GM23248 (cell line): ENCODE measurements around the gene MEGF6. TPM values are rescaled to one million over a fixed set of nuclear protein-coding genes. Genes with fewer than 3 reads are reported as not detected.

ENCODE experiments used
- DNase-seq: peaks from one replicate; pipeline ENCODE4 v3.0.0-alpha.2; 2015
- H2AFZ ChIP-seq: fragments of 200-600 bp; sonication (generic); 2 replicates; pipeline ENCODE4 v1.6.1; 2016; ENCODE audit warnings: antibody characterized with exemption
- H3F3A ChIP-seq: fragments of 200-600 bp; sonication (generic); 2 replicates; pipeline ENCODE4 v1.6.1; 2016; ENCODE audit warnings: mild to moderate bottlenecking, antibody characterized with exemption, mixed run types; ENCODE audit not compliant: insufficient read depth
- H3K27ac ChIP-seq: fragments of 200-600 bp; sonication (generic); 2 replicates; pipeline ENCODE4 v1.5.1; 2016; ENCODE audit warnings: mild to moderate bottlenecking
- H3K27me3 ChIP-seq: fragments of 200-600 bp; sonication (generic); replicated peaks from 2 replicates; pipeline ENCODE4 v1.6.1; 2016; ENCODE audit warnings: mild to moderate bottlenecking; ENCODE audit not compliant: insufficient read depth
- H3K36me3 ChIP-seq: fragments of 200-600 bp; sonication (generic); 2 replicates; pipeline ENCODE4 v1.6.1; 2016; ENCODE audit warnings: low read depth, mild to moderate bottlenecking
- H3K4me1 ChIP-seq: fragments of 200-600 bp; sonication (generic); 2 replicates; pipeline ENCODE4 v1.6.1; 2016; ENCODE audit warnings: mild to moderate bottlenecking; ENCODE audit not compliant: insufficient read depth
- H3K4me2 ChIP-seq: fragments of 200-600 bp; sonication (generic); one replicate; pipeline ENCODE4 v1.6.1; 2016; ENCODE audit warnings: mild to moderate bottlenecking; ENCODE audit not compliant: unreplicated experiment
- H3K4me3 ChIP-seq: fragments of 200-600 bp; sonication (generic); 2 replicates; pipeline ENCODE4 v1.5.1; 2016; ENCODE audit warnings: mild to moderate bottlenecking
- H3K79me2 ChIP-seq: fragments of 200-600 bp; sonication (generic); 2 replicates; pipeline ENCODE4 v1.6.1; 2016; ENCODE audit warnings: mild to moderate bottlenecking; ENCODE audit not compliant: insufficient read depth
- H3K9ac ChIP-seq: fragments of 200-600 bp; sonication (generic); 2 replicates; pipeline ENCODE4 v1.6.1; 2016; ENCODE audit warnings: mild to moderate bottlenecking
- H3K9me2 ChIP-seq: fragments of 200-600 bp; sonication (generic); 2 replicates; pipeline ENCODE4 v1.6.1; 2016; ENCODE audit warnings: mixed run types, mild to moderate bottlenecking, moderate library complexity; ENCODE audit not compliant: insufficient read depth
- H3K9me3 ChIP-seq: fragments of 200-600 bp; sonication (generic); one replicate; pipeline ENCODE4 v1.6.1; 2017; ENCODE audit warnings: low read depth
- H4K20me1 ChIP-seq: fragments of 200-600 bp; sonication (generic); 2 replicates; pipeline ENCODE4 v1.6.0; 2016; ENCODE audit not compliant: insufficient read depth
- EZH2 ChIP-seq: fragments of 200-600 bp; sonication (generic); IDR thresholded peaks from 2 replicates; pipeline ENCODE4 v1.6.1; 2018; ENCODE audit warnings: antibody characterized with exemption, mild to moderate bottlenecking; ENCODE audit not compliant: insufficient read depth, poor library complexity, severe bottlenecking
- EZH2phosphoT487 ChIP-seq: fragments of 200-600 bp; sonication (generic); IDR thresholded peaks from 2 replicates; pipeline ENCODE4 v1.6.1; 2018; ENCODE audit warnings: antibody characterized with exemption, moderate library complexity, mild to moderate bottlenecking, low read depth; ENCODE audit not compliant: insufficient read depth
- WGBS, 2 experiments: methylation state at CpG; one replicate each; pipeline ENCODE4 v1.1.6; 2015 to 2017; ENCODE audit warnings: low lambda C conversion rate in 2 of 2, low coverage in 1 of 2; ENCODE audit errors: missing lambda C conversion rate in 2 of 2; 5-methylcytosine and 5-hydroxymethylcytosine counted together
- in situ Hi-C: fragments of 300-500 bp; cut with MboI; formaldehyde crosslinking; loops from 2 replicates; pipeline ENCODE4 v1.15.0; 2020
- polyA plus RNA-seq: library from polyadenylated mRNA; unstranded; fragments of >200 nt; fragmentation: Nextera tagmentation; extraction: Ambion mirVana; gene quantifications from 2 replicates; pipeline ENCODE4 v1.2.1, GENCODE V29; 2016
- total RNA-seq: library from RNA; depleted of rRNA; stranded (reverse); fragments of >200 nt; shearing (Covaris generic); gene quantifications from 2 replicates; pipeline ENCODE4 v1.2.3, GENCODE V29; 2014

Gene MEGF6
- total and polyA plus RNA-seq, 2 experiments from 2014 or later = 37.9 to 108 TPM

DNA sequence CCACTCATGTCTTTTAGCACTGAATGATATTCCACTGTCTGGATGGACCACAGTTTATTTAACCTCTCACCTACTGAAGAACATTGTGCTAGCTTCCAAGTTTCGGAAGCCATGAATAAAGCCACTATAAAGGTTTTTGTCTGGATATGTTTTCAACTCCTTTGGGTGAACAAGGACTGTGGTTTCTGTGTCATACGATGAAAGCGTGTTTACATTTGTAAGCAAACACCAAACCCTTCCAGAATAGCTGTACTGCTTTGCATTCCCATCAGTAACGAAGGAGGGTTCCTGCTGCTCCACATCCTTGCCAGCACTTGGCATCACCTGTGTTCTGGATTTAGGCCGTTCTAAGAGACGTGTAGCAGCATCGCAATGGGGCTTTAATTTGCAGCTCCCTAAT, 167.5 kb downstream of the MEGF6 start:
- no peak overlapping the region for H3K4me2 ChIP-seq
- TF ChIP-seq EZH2 (no peak), EZH2phosphoT487 (no peak)
- H3K4me1 ChIP-seq = no peaks in the 10 kb centered on the region
- H4K20me1 ChIP-seq = no peaks in the 10 kb centered on the region
- no peak overlapping the region for H3K9ac ChIP-seq
- H3K9me2 ChIP-seq = no peaks in the 10 kb centered on the region
- no peak for DNase-seq
- 48 to 53% methylated on average over 7 of the region's 7 CpGs for WGBS, 2 experiments
- H3K9me3 ChIP-seq = no peaks in the 10 kb centered on the region
- no peak overlapping the region for H3K4me3 ChIP-seq
- H3K36me3 ChIP-seq = no peaks in the 10 kb centered on the region
- peaks cover 36% of the 10 kb centered on the region for H3K27me3 ChIP-seq
- in situ Hi-C loops = no loop called here
- no peaks in the 10 kb centered on the region for H3K79me2 ChIP-seq
- H3F3A ChIP-seq = no peaks in the 10 kb centered on the region
- no peak overlapping the region for H2AFZ ChIP-seq
- no peak overlapping the region for H3K27ac ChIP-seq

DNA sequence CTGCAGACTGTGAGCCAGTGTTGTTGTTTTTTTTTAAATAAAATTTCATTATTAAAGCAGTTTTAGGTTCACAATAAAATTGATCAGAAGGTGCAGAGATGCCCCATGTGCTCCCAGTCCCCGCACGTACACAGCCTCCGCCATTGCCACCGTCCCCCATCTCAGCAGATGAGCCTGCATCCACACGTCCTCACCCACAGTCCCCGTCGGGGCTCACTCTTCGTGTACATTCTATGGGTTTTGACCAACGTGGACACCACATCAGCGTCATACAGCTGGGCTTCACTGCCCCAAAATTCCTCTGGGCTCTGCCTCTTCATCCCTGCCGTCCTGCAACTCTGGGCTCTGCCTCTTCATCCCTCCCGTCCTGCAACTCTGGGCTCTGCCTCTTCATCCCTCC, 168.4 kb downstream of the MEGF6 start:
- WGBS, 2 experiments = 53 to 59% methylated on average over 10 to 12 of the region's 12 CpGs
- no peaks in the 10 kb centered on the region for H4K20me1 ChIP-seq
- H3K27me3 ChIP-seq = peaks cover 30% of the 10 kb centered on the region
- no peak overlapping the region for H3K27ac ChIP-seq
- DNase-seq = no peak
- TF ChIP-seq EZH2 = no peak
- no peak for TF ChIP-seq EZH2phosphoT487
- H3K9me3 ChIP-seq = no peaks in the 10 kb centered on the region
- H3K9me2 ChIP-seq = no peaks in the 10 kb centered on the region
- no peaks in the 10 kb centered on the region for H3K36me3 ChIP-seq
- in situ Hi-C loops = no loop called here
- no peak overlapping the region for H3K4me2 ChIP-seq
- H3K9ac ChIP-seq = no peak overlapping the region
- no peaks in the 10 kb centered on the region for H3K79me2 ChIP-seq
- H3K4me1 ChIP-seq = no peaks in the 10 kb centered on the region
- H3F3A ChIP-seq = no peaks in the 10 kb centered on the region
- H2AFZ ChIP-seq = no peak overlapping the region
- H3K4me3 ChIP-seq = no peak overlapping the region

DNA sequence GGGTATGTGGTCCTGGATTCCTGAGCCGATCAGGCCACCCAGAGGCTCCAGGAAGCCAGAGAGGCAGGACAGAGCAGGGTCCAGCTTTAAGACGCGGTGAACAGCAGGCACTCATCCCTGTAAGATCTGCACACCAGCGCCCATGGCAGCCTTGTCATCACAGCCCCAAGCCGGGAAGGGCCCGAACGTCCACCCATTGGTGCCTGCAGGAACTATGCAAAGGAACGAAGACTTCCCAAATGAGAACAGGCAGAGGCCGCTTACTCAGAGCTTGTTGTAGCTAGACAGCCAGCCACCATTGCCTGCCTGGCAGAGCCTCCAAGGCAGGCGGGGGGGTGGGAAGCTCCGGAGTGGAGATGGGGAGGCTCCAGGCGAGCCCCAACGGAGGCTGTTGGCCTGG, 169.0 kb downstream of the MEGF6 start:
- WGBS, 2 experiments = 47 to 48% methylated on average over 13 of the region's 13 CpGs
- H4K20me1 ChIP-seq = no peaks in the 10 kb centered on the region

GRCh38 chr1:3441880-3442279, 169.4 kb downstream of the MEGF6 start:
- Histone ChIP-seq H3K79me2 (no peaks in the 10 kb centered on the region), H3K4me2 (no peak overlapping the region), H3K27ac (no peak overlapping the region), H3K36me3 (no peaks in the 10 kb centered on the region), H3K4me1 (no peaks in the 10 kb centered on the region), H3K9me2 (no peaks in the 10 kb centered on the region), H4K20me1 (no peaks in the 10 kb centered on the region), H2AFZ (no peak overlapping the region), H3K9ac (no peak overlapping the region), H3K9me3 (no peaks in the 10 kb centered on the region), H3K4me3 (no peak overlapping the region), H3F3A (no peaks in the 10 kb centered on the region), H3K27me3 (peaks cover 30% of the 10 kb centered on the region)
- 29 to 43% methylated on average over 8 of the region's 8 CpGs for WGBS, 2 experiments
- DNase-seq = no peak
- TF ChIP-seq EZH2phosphoT487 (no peak), EZH2 (no peak)
- in situ Hi-C loops = no loop called here

More for the DNA sequence above, 169.0 kb downstream of the MEGF6 start:
- Histone ChIP-seq H3K9me3 (no peaks in the 10 kb centered on the region), H3K27ac (no peak overlapping the region), H3K9ac (no peak overlapping the region), H3K27me3 (peaks cover 30% of the 10 kb centered on the region), H3K4me3 (no peak overlapping the region), H3K36me3 (no peaks in the 10 kb centered on the region), H3K4me1 (no peaks in the 10 kb centered on the region), H3K4me2 (no peak overlapping the region), H3K79me2 (no peaks in the 10 kb centered on the region), H2AFZ (no peak overlapping the region), H3F3A (no peaks in the 10 kb centered on the region), H3K9me2 (no peaks in the 10 kb centered on the region)
- in situ Hi-C loops = no loop called here
- DNase-seq = no peak
- TF ChIP-seq EZH2 (no peak), EZH2phosphoT487 (no peak)

- Histone ChIP-seq H3K4me2 (no peak overlapping the region), H3K79me2 (no peaks in the 10 kb centered on the region), H3K27me3 (peaks cover 30% of the 10 kb centered on the region), H3K4me3 (no peak overlapping the region), H3K36me3 (no peaks in the 10 kb centered on the region), H3K9me3 (no peaks in the 10 kb centered on the region), H4K20me1 (no peaks in the 10 kb centered on the region), H3K9me2 (no peaks in the 10 kb centered on the region), H3K4me1 (no peaks in the 10 kb centered on the region), H3F3A (no peaks in the 10 kb centered on the region), H2AFZ (no peak overlapping the region), H3K9ac (no peak overlapping the region), H3K27ac (no peak overlapping the region)
- in situ Hi-C loops = no loop called here
- WGBS, 2 experiments = 48 to 57% methylated on average over 8 of the region's 8 CpGs
- no peak for DNase-seq
- TF ChIP-seq EZH2phosphoT487 (no peak), EZH2 (no peak)
Observed at GRCh38 chr1:3441410-3441847, 169.9 kb downstream of the MEGF6 start.
